ENCODE data around the gene TMTC1.
A peak's percentile ranks its signal among the peaks of the same experiment; 100 is the strongest.

TMTC1 gene

GRCh38 chr12:29702972-29703371 is 80.8 kb downstream of the TMTC1 start:
- H3K14ac ChIP-seq (ENCODE audit: low read length), result no peak overlapping the region
- H3K27ac ChIP-seq (ENCODE audit: low read depth, low read length), result no peak overlapping the region
- H3K9ac ChIP-seq (ENCODE audit: low read length), result no peak overlapping the region
- H4K91ac ChIP-seq (ENCODE audit: low read depth, low read length), result no peak overlapping the region
- H2BK12ac ChIP-seq (ENCODE audit: low read length), result no peak overlapping the region
- no peak for DNase-seq
- H3K23ac ChIP-seq (ENCODE audit: low read length), result no peak overlapping the region
- no peak overlapping the region for H2BK5ac ChIP-seq (ENCODE audit: low read depth, low read length, poor library complexity)
- H2BK120ac ChIP-seq (ENCODE audit: insufficient read depth, low read length, poor library complexity), result no peak overlapping the region
- H3K36me3 ChIP-seq (ENCODE audit: control insufficient read depth in 1 of 2, insufficient read depth in 2 of 2, low read length in 2 of 2), result no peaks in the 10 kb centered on the region
- H3K27me3 ChIP-seq (ENCODE audit: insufficient read depth, low read length), result no peaks in the 10 kb centered on the region
- peaks cover 1 to 7% of the 10 kb centered on the region in 2 experiments for H3K4me1 ChIP-seq (ENCODE audit: control insufficient read depth in 1 of 2, insufficient read depth in 2 of 2, low read length in 2 of 2)
- no peak overlapping the region for H3K4me2 ChIP-seq (ENCODE audit: low read length)
- H3K4ac ChIP-seq (ENCODE audit: low read depth, low read length), result no peak overlapping the region
- WGBS (ENCODE audit: extremely low coverage, insufficient coverage, insufficient read length), result no CpG with 5 or more reads among the region's 7 CpGs
- no peak overlapping the region for H4K12ac ChIP-seq (ENCODE audit: low read depth, low read length)
- no peak overlapping the region for H3K18ac ChIP-seq (ENCODE audit: low read length)
- no peaks in the 10 kb centered on the region for H3K79me2 ChIP-seq (ENCODE audit: control insufficient read depth, insufficient read depth, low read length, poor library complexity)
- H3K9me3 ChIP-seq (ENCODE audit: insufficient read depth, low read depth, low read length), result peaks cover 1% of the 10 kb centered on the region
- H2AFZ ChIP-seq (ENCODE audit: insufficient read depth, low read length, poor library complexity), result no peak overlapping the region
- no peaks in the 10 kb centered on the region for H3K79me1 ChIP-seq (ENCODE audit: low read length)
- no peak overlapping the region for H2AK5ac ChIP-seq (ENCODE audit: low read length)
- H3K4me3 ChIP-seq (ENCODE audit: low read depth, low read length), result no peak overlapping the region
- H4K8ac ChIP-seq (ENCODE audit: low read depth, low read length), result no peak overlapping the region

- Histone ChIP-seq H3K4me3 (ENCODE audit: low read depth, low read length) (no peak overlapping the region), H3K4ac (ENCODE audit: low read depth, low read length) (no peak overlapping the region), H2BK5ac (ENCODE audit: low read depth, low read length, poor library complexity) (no peak overlapping the region), H3K14ac (ENCODE audit: low read length) (no peak overlapping the region), H3K36me3 (ENCODE audit: control insufficient read depth in 1 of 2, insufficient read depth in 2 of 2, low read length in 2 of 2) (no peaks in the 10 kb centered on the region), H4K91ac (ENCODE audit: low read depth, low read length) (no peak overlapping the region), H3K23ac (ENCODE audit: low read length) (no peak overlapping the region), H2BK120ac (ENCODE audit: insufficient read depth, low read length, poor library complexity) (no peak overlapping the region), H3K4me2 (ENCODE audit: low read length) (no peak overlapping the region), H3K18ac (ENCODE audit: low read length) (no peak overlapping the region), H3K9me3 (ENCODE audit: insufficient read depth, low read depth, low read length) (peaks cover 1% of the 10 kb centered on the region), H2BK12ac (ENCODE audit: low read length) (no peak overlapping the region), H3K27ac (ENCODE audit: low read depth, low read length) (no peak overlapping the region), H3K79me2 (ENCODE audit: control insufficient read depth, insufficient read depth, low read length, poor library complexity) (no peaks in the 10 kb centered on the region), H3K4me1 (ENCODE audit: control insufficient read depth in 1 of 2, insufficient read depth in 2 of 2, low read length in 2 of 2) (peaks cover 1 to 7% of the 10 kb centered on the region in 2 experiments), H3K9ac (ENCODE audit: low read length) (no peak overlapping the region), H2AK5ac (ENCODE audit: low read length) (no peak overlapping the region), H3K79me1 (ENCODE audit: low read length) (no peaks in the 10 kb centered on the region), H2AFZ (ENCODE audit: insufficient read depth, low read length, poor library complexity) (no peak overlapping the region), H4K8ac (ENCODE audit: low read depth, low read length) (no peak overlapping the region), H4K12ac (ENCODE audit: low read depth, low read length) (no peak overlapping the region), H3K27me3 (ENCODE audit: insufficient read depth, low read length) (no peaks in the 10 kb centered on the region)
- no peak for DNase-seq
- WGBS (ENCODE audit: extremely low coverage, insufficient coverage, insufficient read length), result no CpG with 5 or more reads among the region's 5 CpGs
These were observed 81.5 kb downstream of the TMTC1 start for GRCh38 chr12:29702222-29702621.

GRCh38 chr12:29700761-29701481 is 82.8 kb downstream of the TMTC1 start:
- H4K8ac ChIP-seq (ENCODE audit: low read depth, low read length), result no peak overlapping the region
- H3K36me3 ChIP-seq (ENCODE audit: control insufficient read depth in 1 of 2, insufficient read depth in 2 of 2, low read length in 2 of 2), result no peaks in the 10 kb centered on the region
- H3K4me2 ChIP-seq (ENCODE audit: low read length), result no peak overlapping the region
- no peak overlapping the region for H2BK120ac ChIP-seq (ENCODE audit: insufficient read depth, low read length, poor library complexity)
- H3K14ac ChIP-seq (ENCODE audit: low read length), result no peak overlapping the region
- no CpG with 5 or more reads among the region's 6 CpGs for WGBS (ENCODE audit: extremely low coverage, insufficient coverage, insufficient read length)
- H3K9ac ChIP-seq (ENCODE audit: low read length), result no peak overlapping the region
- H4K91ac ChIP-seq (ENCODE audit: low read depth, low read length), result no peak overlapping the region
- H3K79me2 ChIP-seq (ENCODE audit: control insufficient read depth, insufficient read depth, low read length, poor library complexity), result no peaks in the 10 kb centered on the region
- H3K27me3 ChIP-seq (ENCODE audit: insufficient read depth, low read length), result no peaks in the 10 kb centered on the region
- H2BK5ac ChIP-seq (ENCODE audit: low read depth, low read length, poor library complexity), result no peak overlapping the region
- H3K23ac ChIP-seq (ENCODE audit: low read length), result no peak overlapping the region
- no peak overlapping the region for H3K4me3 ChIP-seq (ENCODE audit: low read depth, low read length)
- H3K79me1 ChIP-seq (ENCODE audit: low read length), result no peaks in the 10 kb centered on the region
- peaks cover 1 to 4% of the 10 kb centered on the region in 2 experiments for H3K4me1 ChIP-seq (ENCODE audit: control insufficient read depth in 1 of 2, insufficient read depth in 2 of 2, low read length in 2 of 2)
- H3K9me3 ChIP-seq (ENCODE audit: insufficient read depth, low read depth, low read length), result peaks cover 1% of the 10 kb centered on the region
- no peak for DNase-seq
- no peak overlapping the region for H2BK12ac ChIP-seq (ENCODE audit: low read length)
- no peak overlapping the region for H3K27ac ChIP-seq (ENCODE audit: low read depth, low read length)
- H3K18ac ChIP-seq (ENCODE audit: low read length), result no peak overlapping the region
- peak overlapping the region; percentile 46 for H2AK5ac ChIP-seq (ENCODE audit: low read length)
- H2AFZ ChIP-seq (ENCODE audit: insufficient read depth, low read length, poor library complexity), result no peak overlapping the region
- no peak overlapping the region for H3K4ac ChIP-seq (ENCODE audit: low read depth, low read length)
- no peak overlapping the region for H4K12ac ChIP-seq (ENCODE audit: low read depth, low read length)

- H2BK12ac ChIP-seq (ENCODE audit: low read length), result no peak overlapping the region
- H3K23ac ChIP-seq (ENCODE audit: low read length), result no peak overlapping the region
- H3K79me2 ChIP-seq (ENCODE audit: control insufficient read depth, insufficient read depth, low read length, poor library complexity), result no peaks in the 10 kb centered on the region
- no peak overlapping the region for H4K8ac ChIP-seq (ENCODE audit: low read depth, low read length)
- H3K4me1 ChIP-seq (ENCODE audit: control insufficient read depth in 1 of 2, insufficient read depth in 2 of 2, low read length in 2 of 2), result peaks cover 0 to 2% of the 10 kb centered on the region in 2 experiments
- no peak overlapping the region for H2AFZ ChIP-seq (ENCODE audit: insufficient read depth, low read length, poor library complexity)
- no peak overlapping the region for H2AK5ac ChIP-seq (ENCODE audit: low read length)
- H4K12ac ChIP-seq (ENCODE audit: low read depth, low read length), result no peak overlapping the region
- peaks cover 1% of the 10 kb centered on the region for H3K9me3 ChIP-seq (ENCODE audit: insufficient read depth, low read depth, low read length)
- H3K27me3 ChIP-seq (ENCODE audit: insufficient read depth, low read length), result no peaks in the 10 kb centered on the region
- no peak overlapping the region for H3K27ac ChIP-seq (ENCODE audit: low read depth, low read length)
- H2BK5ac ChIP-seq (ENCODE audit: low read depth, low read length, poor library complexity), result no peak overlapping the region
- no peak overlapping the region for H3K9ac ChIP-seq (ENCODE audit: low read length)
- no peak overlapping the region for H3K4me2 ChIP-seq (ENCODE audit: low read length)
- no CpG with 5 or more reads among the region's 1 CpG for WGBS (ENCODE audit: extremely low coverage, insufficient coverage, insufficient read length)
- H4K91ac ChIP-seq (ENCODE audit: low read depth, low read length), result no peak overlapping the region
- no peak overlapping the region for H3K4ac ChIP-seq (ENCODE audit: low read depth, low read length)
- H3K79me1 ChIP-seq (ENCODE audit: low read length), result no peaks in the 10 kb centered on the region
- no peak overlapping the region for H3K14ac ChIP-seq (ENCODE audit: low read length)
- no peak overlapping the region for H2BK120ac ChIP-seq (ENCODE audit: insufficient read depth, low read length, poor library complexity)
- DNase-seq, result no peak
- no peak overlapping the region for H3K4me3 ChIP-seq (ENCODE audit: low read depth, low read length)
- no peak overlapping the region for H3K18ac ChIP-seq (ENCODE audit: low read length)
- H3K36me3 ChIP-seq (ENCODE audit: control insufficient read depth in 1 of 2, insufficient read depth in 2 of 2, low read length in 2 of 2), result no peaks in the 10 kb centered on the region
These were observed 85.0 kb downstream of the TMTC1 start for GRCh38 chr12:29698756-29699155.

All from trophoblast cell (in vitro differentiated cells and primary cell).